Upper lobe of right lung (tissue), 1 donor: Measurements from ENCODE around the gene RERE. TPM values are rescaled to one million over a fixed set of nuclear protein-coding genes. Genes with fewer than 3 reads are reported as not detected.

Source experiments
- ATAC-seq: fragments of 200-7000 bp; cut with Tn5 transposase; one replicate; pipeline ENCODE4 v1.9.1; 2020; ENCODE audit warnings: mild to moderate bottlenecking, moderate library complexity
- DNase-seq: peaks from one replicate; pipeline ENCODE4 v3.0.0-alpha.2; 2020
- H3K27ac ChIP-seq: fragments of 200-600 bp; one replicate; pipeline ENCODE4 v1.8.0; 2022
- H3K27me3 ChIP-seq: fragments of 200-600 bp; one replicate; pipeline ENCODE4 v1.8.0; 2022; ENCODE audit warnings: mild to moderate bottlenecking
- H3K36me3 ChIP-seq: fragments of 200-600 bp; one replicate; pipeline ENCODE4 v1.8.0; 2022
- H3K4me1 ChIP-seq: fragments of 200-600 bp; one replicate; pipeline ENCODE4 v1.8.0; 2022
- H3K4me3 ChIP-seq: fragments of 200-600 bp; one replicate; pipeline ENCODE4 v1.8.0; 2022; ENCODE audit warnings: mild to moderate bottlenecking
- H3K9me3 ChIP-seq: fragments of 200-600 bp; one replicate; pipeline ENCODE4 v1.8.0; 2022
- CTCF ChIP-seq: fragments of 200-600 bp; IDR thresholded peaks from one replicate; pipeline ENCODE4 v1.8.0; 2022; ENCODE audit warnings: antibody characterized with exemption
- intact Hi-C: fragments of 100-400 bp; cut with DNase I; formaldehyde crosslinking; loops from one replicate; pipeline ENCODE4 v1.11.0; 2022
- total RNA-seq: library from RNA; stranded (reverse); fragmentation: NEBNext Ultra II Directional; extraction: Animal tissue kit (Norgen Biotek cat#: 25700); gene quantifications from one replicate; pipeline ENCODE4 v1.2.1, GENCODE V29; 2021
- donor health status: DM: no; HTN: yes; CAD: no; lungs with severe emphysema.

RERE gene
- total RNA-seq, 1 donor from 2014 or later: 99.6 TPM

GRCh38 chr1:8441426-8441825, 376.0 kb downstream of the RERE start:
- Histone ChIP-seq H3K27me3 (no peaks in the 10 kb centered on the region), H3K9me3 (no peaks in the 10 kb centered on the region), H3K36me3 (no peaks in the 10 kb centered on the region), H3K27ac (no peak overlapping the region), H3K4me3 (no peak overlapping the region), H3K4me1 (peaks cover 12% of the 10 kb centered on the region)
- TF ChIP-seq CTCF: no peak
- DNase-seq: no peak
- no peak for ATAC-seq
- intact Hi-C loops: no loop called here

- H3K27me3 ChIP-seq: no peaks in the 10 kb centered on the region
- H3K4me3 ChIP-seq: no peak overlapping the region
- H3K36me3 ChIP-seq: no peaks in the 10 kb centered on the region
- peaks cover 12% of the 10 kb centered on the region for H3K4me1 ChIP-seq
- DNase-seq (peak; percentile 86), ATAC-seq (peak; percentile 95)
- H3K27ac ChIP-seq: peak overlapping the region; percentile 52
- no peaks in the 10 kb centered on the region for H3K9me3 ChIP-seq
- TF ChIP-seq CTCF: no peak
- intact Hi-C loops: no loop called here
These were observed 378.3 kb downstream of the RERE start for GRCh38 chr1:8439015-8439702.

- peak overlapping the region; percentile 52 for H3K27ac ChIP-seq
- H3K9me3 ChIP-seq: no peaks in the 10 kb centered on the region
- H3K36me3 ChIP-seq: no peaks in the 10 kb centered on the region
- intact Hi-C loops: no loop called here
- no peak for TF ChIP-seq CTCF
- no peaks in the 10 kb centered on the region for H3K27me3 ChIP-seq
- H3K4me1 ChIP-seq: peaks cover 12% of the 10 kb centered on the region
- H3K4me3 ChIP-seq: no peak overlapping the region
- DNase-seq (no peak), ATAC-seq (no peak)
These were observed 379.0 kb downstream of the RERE start for GRCh38 chr1:8438489-8438888.

- no peak for TF ChIP-seq CTCF
- no peak for DNase-seq
- peaks cover 12% of the 10 kb centered on the region for H3K4me1 ChIP-seq
- H3K4me3 ChIP-seq: no peak overlapping the region
- H3K9me3 ChIP-seq: no peaks in the 10 kb centered on the region
- intact Hi-C loops: no loop called here
- ATAC-seq: no peak
- no peaks in the 10 kb centered on the region for H3K36me3 ChIP-seq
- no peak overlapping the region for H3K27ac ChIP-seq
- no peaks in the 10 kb centered on the region for H3K27me3 ChIP-seq
These were observed 380.1 kb downstream of the RERE start for GRCh38 chr1:8437347-8437746.

GRCh38 chr1:8435569-8436071, 381.8 kb downstream of the RERE start:
- intact Hi-C loops: no loop called here
- no peak overlapping the region for H3K27ac ChIP-seq
- ATAC-seq: no peak

More at GRCh38 chr1:8435569-8436071, 381.8 kb downstream of the RERE start:
- Histone ChIP-seq H3K36me3 (no peaks in the 10 kb centered on the region), H3K9me3 (no peaks in the 10 kb centered on the region), H3K4me3 (no peak overlapping the region), H3K4me1 (peaks cover 16% of the 10 kb centered on the region), H3K27me3 (no peaks in the 10 kb centered on the region)
- TF ChIP-seq CTCF: no peak
- no peak for DNase-seq
